A204.1 (cell line): ENCODE results near the gene CRYGN.
A peak's percentile ranks its signal among the peaks of the same experiment; 100 is the strongest.

ENCODE experiments used
- FAIRE-seq: peaks from 2 replicates; lab custom pipeline; 2012; peaks lifted over from hg19 to GRCh38; lab: Jason Lieb, UNC

CRYGN gene

DNA sequence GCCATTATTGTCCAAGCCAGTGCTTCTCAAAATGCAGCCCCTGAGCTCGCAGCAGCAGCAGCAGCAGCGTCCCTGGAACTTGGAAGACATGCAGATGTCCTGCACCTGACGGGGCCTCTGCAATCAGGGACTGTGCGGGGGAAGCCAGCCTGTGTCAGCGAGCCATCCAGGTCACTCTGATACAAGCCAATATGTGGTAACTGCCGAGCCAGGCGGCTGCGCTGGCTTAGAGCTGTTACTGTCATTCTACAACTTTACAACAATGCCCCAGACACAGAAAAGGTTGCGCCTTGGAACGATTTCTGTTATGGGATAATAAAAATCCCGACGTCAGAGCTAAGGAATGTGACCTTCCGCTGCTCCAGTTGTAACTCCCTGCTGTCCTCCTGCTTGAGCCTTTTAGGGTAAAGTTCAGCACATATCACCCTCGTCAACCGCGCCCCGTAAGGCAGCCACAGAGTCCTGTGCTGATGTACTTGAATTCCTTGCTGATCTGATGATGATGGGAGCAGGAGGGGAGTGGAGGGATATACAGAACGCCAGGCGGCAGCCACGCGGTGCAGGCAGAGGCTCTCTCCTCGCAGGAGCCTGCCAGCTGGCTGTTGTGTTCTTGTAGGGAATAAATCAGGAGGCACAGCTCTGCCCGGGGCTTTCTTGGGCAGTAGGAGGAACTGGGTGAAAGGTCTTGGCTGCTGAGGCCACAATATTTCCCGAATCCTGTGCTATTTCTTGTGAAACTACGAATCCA is 20.0 kb upstream of the CRYGN start:
- FAIRE-seq, result no peak

DNA sequence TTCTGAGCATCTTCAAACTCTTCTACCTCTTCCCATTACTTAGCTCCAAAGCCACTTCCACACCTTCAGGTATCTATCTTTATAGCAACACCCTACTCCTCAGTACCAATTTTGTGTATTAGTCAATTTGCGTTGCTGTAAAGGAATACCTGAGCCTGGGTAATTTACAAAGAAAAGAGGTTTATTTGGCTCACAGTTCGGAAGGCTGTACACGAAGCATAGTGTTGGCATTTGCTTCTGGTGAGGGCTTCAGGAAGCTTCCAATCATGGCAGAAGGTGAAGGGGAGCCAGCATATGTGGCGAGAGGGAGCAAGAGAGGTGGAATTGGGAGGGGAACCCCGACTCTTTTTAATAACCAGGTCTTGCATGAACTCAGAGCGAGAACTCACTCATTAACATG is 17.6 kb upstream of the CRYGN start:
- FAIRE-seq, result no peak

DNA sequence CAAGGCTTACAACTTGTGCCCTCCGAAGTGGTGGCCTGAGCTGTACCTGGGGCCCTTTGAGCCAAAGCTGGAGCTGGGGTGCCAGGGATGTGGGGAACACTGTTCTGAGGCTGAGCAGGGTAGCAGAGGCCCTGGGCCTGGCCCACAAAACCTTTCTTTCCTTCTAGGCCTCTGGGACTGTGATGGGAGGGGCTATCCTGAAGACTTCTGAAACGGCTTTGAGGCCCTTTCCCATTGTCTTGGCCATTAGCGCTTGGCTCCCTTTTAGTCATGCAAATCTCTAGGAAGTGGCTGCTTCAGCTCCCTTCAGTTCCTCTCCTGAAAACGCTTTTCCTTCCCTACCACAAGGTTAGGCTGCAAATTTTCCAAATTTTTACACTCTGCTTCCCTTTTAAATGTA is 16.8 kb upstream of the CRYGN start:
- no peak for FAIRE-seq

DNA sequence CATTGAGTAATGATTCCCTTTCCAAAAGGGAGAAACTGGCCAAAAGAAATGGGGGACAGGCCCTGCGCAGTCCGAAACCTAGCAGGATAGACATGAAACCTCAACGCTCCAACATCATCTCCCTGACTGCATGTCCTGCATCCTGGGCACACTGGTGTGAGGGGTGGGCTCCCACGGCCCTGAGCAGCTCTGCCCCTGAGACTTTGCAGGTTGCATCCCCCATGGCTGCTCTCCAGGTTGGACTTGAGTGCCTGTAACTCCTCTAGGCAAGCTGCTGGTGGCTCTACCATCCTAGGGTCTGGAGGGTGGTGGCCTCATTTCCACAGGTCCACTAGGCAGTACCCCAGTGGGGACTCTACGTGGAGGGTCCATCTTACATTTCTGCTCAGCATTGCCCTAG is 16.3 kb upstream of the CRYGN start:
- no peak for FAIRE-seq

DNA sequence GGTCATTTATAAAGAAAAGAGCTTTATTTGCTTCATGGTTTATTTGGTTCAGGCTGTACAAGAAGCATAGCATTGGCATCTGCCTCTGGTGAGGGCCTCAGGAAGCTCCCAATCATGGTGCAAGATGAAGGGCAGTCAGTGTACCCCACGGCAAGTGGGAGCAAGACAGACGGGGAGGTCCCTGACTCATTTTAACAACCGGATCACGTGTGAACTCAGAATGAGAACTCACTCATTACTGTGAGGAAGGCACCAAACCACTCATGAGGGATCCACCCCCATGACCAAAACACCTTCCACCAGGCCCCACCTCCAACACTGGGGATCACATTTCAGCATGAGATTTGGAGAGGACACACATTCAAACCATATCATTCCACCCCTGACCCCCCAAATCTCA is 15.7 kb upstream of the CRYGN start:
- no peak for FAIRE-seq

DNA sequence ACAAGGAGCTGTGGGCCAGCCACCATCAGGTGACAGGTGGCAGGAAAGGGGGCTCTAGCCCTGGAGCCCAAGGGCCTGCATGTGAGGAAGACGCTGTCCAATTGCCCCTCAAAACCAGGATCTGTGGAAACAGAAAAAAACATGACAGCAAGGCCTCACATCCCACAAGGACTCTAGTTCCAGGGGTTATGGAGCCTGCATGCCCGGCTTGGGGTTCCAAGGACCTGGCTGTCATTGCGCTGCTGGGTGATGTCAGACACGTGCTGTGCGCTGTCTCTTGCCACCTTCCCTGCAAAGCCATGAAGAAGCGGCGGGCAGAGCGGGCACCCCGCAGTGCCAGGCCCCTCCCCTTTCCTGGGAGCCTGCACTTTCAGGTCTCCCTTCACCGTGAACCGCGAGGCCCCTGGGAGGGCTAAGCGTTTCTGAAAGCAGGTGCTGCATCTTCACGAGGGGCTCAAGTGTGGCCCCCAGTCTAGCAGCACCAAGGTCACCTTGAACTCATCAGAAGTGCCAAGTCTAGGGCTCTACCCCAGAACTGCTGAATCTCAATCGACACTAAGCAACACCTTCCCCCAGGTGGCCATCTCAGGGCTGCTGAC is 15.1 kb upstream of the CRYGN start:
- no peak for FAIRE-seq

DNA sequence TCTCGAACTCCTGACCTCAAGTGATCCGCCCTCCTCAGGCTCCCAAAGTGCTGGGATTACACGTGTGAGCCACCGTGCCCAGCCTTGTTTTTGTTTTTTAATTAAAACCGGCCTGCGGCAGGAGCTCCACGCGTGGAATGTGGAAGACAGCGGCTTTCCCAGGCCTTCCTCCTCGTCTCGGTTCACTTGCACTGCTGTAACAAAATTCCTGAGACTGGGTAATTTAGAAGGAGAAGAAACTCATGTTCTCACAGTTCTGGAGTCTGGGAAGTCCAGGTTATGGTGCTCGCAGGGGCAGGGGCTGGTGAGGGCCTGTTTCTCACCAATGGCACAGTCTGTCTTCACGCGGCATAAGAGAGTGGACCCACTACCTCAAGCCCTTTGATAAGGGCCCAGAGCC is 14.4 kb upstream of the CRYGN start:
- FAIRE-seq, result no peak

DNA sequence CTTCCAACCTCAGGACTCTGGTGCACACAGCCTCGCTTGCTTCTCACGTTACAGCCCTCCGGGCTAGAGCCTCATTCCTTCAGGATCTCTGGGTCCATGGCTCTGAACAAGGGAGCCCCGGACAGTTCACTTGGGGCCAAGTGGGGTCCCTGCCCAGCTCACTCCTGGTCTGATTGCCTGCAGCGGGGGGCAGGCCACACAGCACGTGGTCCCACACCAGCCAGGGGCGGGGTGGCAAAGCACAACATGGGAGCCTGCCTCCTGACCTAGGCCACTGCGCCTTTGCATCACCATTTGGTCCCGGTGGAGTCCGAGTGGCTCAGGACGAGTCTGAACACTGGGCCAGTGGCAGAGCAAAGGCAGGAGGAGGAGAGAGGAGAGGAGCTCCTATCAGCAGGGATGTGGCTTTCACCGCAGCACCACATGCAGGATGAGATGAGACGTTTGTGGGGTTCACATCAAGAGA is 13.4 kb upstream of the CRYGN start:
- FAIRE-seq, result no peak

DNA sequence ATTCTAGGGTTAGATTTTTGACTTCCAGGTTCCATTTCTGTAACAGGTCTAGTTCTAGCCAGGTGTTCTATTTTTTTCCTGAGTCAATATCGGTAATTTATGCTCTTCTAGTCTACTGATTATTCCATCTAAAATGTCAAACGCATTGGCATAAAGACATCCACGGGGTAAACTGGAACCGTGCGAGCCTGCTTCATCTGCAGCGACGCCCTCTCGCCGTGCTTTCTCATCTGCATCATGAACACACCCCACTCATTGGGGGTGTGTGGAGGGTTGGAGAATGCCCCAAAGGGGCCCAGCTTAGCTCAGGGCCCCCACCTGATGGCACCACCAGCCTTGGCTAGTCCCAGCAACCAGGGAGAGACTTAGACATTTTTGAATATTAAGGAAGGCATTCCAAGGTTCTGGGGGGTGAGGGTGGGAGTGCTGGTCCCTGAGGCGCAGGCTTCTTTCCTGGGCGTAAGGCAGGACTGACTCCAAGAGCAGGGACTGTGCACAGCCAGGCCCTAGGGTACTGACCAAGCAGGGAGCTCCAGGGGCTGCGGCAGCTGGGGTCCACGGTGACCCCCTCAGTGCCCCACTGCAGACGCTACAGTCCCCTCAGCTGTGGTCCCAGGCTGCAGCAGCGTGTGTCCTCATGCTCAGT is 12.9 kb upstream of the CRYGN start:
- no peak for FAIRE-seq

DNA sequence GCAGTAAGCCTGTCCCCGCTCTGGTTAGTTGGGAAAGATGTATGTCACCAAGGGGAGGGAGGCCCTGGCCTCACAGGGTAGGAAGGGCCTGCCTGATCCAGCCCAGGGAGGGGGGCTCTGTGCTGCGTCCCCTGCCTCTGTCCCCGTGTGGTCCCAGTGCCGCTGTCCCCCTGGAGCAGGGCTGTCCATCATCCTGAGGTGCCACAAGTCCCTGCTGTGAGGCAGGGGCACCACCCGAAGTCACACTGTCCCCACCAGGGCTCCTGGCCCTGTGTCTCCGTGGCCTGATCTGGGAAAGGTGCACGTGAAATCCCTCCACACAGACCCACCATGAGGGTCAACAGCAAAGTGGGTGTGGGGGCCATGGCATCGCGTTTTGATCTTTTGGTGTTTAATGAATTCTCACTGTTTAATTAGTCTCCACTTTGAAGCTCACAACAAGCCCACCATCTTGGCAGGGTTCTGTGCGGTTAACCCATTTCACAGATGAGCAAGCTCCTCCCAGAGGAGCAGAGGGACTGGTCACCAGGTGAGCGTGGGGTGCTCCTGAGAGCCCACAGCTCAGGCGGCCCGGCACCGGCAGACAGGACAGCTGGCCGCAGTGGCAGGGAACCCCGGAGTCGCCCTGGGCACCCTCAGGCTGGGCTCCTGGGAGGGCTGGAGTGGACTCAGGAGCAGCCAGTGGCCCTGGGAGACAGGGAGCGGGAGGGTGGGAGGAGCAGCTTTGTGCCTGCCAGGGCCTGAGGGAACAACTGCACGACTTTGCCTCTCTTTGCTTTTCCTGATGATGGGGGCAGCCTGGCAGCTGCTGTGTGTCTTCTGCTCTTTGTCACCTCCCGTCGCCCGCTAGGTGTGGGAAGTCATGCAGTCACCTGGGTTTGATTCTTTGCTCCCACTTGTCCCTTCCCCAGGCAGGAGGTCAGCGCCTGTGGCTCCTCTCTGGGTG is 12.0 kb upstream of the CRYGN start:
- no peak for FAIRE-seq

DNA sequence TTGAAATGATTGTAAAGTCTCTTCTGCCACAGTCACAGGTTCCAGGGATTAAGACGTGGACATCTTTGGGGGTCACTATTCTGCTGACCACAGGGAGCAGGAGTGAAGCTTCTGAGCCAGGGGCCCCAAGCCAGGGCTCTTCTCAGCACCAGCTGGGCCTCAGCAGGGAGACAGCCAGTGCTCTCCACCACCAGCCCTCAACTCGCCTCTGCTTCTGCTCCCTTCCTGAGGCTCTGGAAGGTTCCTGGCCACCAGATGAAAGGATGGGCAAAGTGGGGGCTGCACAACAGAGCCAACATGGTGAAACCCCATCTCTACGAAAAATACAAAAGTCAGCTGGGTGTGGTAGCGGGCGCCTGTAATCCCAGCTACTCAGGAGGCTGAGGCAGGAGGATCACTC is 11.2 kb upstream of the CRYGN start:
- FAIRE-seq, result no peak

DNA sequence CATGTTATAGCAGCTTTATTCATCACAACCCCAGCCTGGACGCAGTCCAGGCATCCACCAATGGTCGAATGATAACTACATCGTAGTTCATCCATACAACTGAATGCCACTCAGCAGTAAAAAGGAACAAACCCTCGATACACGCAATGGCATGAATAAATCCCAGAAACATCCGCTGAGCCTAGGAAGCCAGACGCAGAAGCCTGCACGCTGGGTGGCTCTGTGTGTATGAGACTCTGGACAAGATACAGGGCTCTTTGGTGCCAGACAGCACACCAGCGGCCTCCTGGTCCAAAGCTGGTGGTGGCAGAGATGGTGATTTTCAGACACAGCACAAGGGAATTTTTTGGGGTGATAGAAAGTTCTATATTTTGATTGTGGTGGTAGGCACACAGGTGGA is 10.0 kb upstream of the CRYGN start:
- FAIRE-seq, result no peak

DNA sequence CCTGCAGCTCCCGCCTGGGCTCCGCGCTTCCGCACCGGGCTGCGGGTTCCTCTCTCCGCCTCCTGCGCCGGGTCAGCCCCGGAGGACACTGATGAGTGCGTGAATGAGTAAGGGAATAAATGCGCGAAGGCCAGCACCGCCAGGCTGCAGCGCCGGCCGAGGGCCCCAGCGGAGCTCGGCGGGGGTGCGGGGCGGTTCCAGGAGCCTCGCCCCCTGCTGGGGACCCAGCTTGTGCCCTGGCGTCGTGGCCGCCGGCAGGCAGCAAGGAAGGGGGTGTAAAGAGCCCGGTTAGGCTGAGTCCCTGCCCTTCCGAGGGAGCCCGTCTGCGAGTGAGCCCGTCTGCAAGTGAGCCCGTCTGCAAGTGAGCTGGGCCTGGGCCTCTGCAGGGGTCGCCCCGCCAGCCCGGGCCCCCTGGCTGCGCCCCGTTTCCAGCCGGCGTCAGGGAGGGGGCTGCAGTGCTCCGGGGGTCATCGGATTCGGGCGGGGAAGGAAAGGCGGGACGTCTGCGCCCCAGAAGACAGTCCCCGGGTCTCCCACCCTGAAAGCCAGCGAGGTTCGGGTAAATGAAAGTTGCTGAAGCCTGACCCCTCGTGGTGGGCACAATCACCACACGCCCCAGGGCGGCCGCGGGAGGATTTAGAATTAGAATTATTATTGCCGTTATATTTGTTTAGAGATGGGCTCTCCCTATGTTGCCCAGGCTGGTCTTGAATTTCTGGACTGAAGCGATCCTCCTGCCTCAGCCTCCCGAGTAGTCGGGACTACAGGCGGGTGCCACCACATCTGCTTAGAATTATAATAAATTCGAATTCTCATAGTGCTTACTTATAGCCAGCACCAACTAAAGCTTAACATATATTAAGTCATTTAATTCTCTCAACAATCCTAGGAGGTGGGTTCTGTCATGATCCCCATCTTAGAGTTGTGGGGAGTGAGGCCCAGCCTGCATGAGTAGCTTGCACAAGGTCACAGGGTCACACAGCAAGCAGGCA is 8.6 kb upstream of the CRYGN start:
- peak; percentile 37 for FAIRE-seq

DNA sequence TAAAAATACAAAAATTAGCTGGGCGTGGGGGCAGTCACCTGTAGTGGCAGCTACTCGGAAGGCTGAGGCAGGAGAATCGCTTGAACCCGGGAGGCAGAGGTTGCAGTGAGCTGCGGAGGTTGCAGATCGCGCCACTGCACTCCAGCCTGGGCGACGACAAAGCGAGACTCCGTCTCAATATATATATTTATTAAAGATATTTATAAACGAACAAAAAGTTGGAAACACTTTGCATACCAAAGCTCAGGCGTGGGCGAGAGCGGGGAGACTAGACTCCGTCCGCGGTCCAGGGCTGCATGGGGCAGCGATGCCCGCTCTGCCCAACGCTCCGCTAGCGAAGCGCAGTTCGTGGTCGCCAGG is 7.9 kb upstream of the CRYGN start:
- no peak for FAIRE-seq

DNA sequence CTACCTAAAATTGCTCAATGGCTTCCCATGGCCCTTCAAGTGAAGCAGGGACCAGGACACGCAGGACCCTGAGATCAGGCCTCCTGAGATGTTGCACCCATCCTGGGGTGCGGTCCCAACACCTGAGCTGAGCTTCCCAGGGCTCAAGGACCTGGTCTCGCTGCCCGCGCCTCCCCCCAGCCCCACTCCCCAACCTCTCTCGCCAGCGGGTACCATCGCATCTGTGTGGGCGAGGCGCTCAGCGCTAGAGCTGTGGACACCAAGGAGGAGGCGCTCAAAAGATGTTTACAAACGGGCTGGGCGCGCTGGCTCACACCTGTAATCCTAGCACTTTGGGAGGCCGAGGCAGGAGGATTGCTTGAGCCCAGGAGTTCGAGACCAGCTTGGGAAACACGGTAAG is 7.4 kb upstream of the CRYGN start:
- FAIRE-seq, result no peak

DNA sequence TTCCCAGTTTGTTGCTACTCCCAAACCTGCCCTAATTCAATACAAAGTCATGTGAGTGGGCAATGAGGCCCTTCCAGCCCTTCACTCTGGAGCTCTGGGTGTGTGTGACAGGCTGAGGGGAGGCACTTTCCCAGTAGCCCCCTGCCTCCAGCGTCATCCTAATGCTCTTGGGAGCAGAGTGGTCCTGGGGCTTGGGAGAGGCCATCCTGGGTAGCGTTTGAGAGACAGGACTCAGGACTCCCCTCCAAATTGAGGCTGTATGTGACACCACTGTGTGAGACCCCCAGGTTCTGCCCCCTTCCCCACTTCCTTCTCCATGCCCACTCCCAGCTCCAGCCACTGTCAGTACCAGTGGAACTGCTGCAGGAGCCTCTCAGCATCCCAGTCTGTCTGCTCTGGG is 6.5 kb upstream of the CRYGN start:
- no peak for FAIRE-seq

DNA sequence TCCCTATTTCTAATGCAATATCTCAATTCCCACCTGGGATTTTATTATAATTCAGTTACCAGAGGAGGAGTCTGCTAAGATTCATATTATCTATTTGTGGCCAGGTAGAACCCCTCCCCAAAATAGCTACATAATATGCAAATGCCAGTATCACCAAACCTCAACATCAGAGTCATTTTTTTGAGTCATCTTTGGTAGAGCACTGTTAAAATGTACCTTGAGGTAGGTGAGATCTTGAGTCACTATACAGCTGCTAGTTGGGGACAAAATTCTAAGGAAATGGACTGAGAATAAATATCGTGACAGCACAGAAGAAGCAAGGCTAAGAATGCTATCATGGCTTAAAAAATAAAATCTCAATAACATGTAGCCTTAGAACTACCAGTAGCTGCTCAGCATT is 4.7 kb upstream of the CRYGN start:
- no peak for FAIRE-seq

DNA sequence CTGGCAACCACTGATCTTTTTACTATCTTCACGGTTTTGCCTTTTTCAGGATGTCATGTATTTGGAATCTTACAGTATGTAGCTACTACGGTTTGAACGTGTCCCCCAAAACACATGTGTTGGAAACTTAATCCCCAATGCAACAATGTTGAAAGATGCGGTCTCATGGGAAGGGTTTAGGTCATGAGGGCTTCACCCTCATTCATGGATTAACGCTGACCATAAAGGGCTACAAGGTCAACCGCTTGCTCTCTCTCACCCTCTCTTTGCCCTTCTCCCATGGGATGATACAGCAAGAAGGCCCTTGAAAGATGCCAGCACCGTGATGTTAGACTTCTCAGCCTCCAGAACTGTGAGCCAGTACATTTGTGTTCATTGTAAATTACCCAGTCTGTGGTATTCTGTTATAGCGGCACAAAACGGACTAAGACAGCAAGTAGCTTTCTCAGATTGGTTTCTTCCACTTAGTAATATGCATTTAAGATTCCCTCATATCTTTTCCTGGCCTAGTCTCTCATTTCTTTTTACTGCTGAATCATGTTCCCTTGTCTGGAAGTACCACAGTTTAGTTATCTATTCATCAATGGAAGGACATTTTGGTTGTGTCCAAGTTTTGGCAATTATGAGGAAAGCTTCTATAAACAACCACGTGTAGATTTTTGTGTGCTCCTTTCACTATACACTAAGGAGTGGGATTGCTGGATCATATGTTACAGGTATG is 3.0 kb upstream of the CRYGN start:
- FAIRE-seq, result no peak

DNA sequence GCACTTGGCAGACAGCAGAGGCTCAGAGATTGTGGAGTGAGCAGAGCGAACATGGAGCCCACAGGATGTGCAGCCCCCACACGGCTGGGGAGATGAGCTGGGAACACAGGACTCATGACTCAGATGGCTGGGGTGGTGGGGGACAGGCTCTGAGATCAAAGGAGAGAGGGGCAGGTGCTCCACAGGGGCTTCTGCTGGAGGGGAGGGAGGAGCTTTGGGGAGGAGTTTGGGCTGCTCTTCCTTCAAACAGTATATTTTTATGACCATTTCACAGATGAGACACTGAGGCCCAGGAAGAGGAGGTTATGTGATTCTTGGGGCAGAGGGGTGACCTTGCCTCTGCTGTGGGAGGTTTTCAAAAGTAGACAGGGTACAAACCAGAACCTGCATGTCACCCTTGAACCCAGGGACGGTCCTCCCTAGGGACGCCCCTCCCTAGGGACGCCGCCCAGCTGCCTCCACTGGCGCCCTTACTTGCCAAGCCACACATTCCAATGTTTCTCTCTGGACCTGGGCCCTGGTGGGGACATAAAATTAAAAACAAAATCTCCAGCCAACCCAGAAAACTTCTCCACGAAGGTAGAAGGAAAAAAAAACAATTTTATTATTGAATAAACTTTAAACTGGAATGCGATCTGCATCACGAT is 981 bp upstream of the CRYGN start:
- no peak for FAIRE-seq

DNA sequence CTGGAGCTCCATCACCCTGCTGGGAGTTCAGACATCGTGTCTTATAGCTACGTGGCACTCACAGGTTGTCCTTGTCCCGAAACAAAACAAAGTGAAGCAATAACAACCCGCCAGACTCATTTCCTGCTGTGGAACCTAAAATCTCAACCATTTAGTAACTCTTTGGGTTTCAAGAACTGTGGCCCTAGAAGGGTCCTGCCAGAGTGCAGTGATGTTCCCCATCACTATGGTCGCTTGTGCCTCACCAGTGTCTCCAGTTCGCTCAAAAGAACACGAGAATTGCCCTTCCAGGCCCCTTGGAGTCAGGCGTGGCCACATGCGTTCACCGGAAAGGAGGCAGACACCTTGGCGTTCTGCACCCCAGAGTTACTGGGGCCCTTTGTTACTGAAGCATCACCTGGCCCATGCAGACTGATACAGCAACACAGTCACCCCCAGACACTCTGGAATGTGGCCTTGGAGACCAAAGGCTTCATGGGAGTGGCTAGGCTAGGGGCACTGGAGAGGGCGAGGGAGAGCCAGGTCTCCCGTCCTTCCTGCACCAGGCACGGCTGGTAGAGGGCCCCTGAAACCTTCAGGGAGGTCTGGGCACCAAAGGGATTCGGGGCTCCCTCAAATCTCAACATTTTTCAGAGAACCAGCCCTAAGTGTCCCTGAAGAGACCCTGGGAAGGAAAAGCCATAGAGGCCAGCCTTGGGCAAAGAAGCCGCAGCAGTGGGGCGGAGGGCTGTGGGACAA is 908 bp downstream of the CRYGN start:
- FAIRE-seq, result no peak
